GM12891 (cell line): ENCODE measurements around the gene PKD2L2.
"Not testable (repeated sequence)": the region's sequence is repeated elsewhere in the genome, so short reads cannot be mapped to it uniquely, and the experiment has no call there.

Source experiments
- DNase-seq: peaks from one replicate; pipeline ENCODE4 v3.0.0; 2011; ENCODE audit warnings: low spot score; ENCODE audit not compliant: insufficient read length
- FAIRE-seq: peaks from 2 replicates; lab custom pipeline; 2011; peaks lifted over from hg19 to GRCh38; lab: Jason Lieb, UNC
- PAX5 ChIP-seq: IDR thresholded peaks from 2 replicates; pipeline ENCODE4 v1.6.1; 2011; ENCODE audit warnings: low read length, moderate library complexity, mild to moderate bottlenecking; ENCODE audit not compliant: insufficient read depth, severe bottlenecking
- POLR2A ChIP-seq: IDR thresholded peaks from 2 replicates; pipeline ENCODE4 v1.6.1; 2011; ENCODE audit warnings: low read depth, low read length, control low read depth
- POLR2AphosphoS5 ChIP-seq: IDR thresholded peaks from 2 replicates; pipeline ENCODE4 v1.6.1; 2011; ENCODE audit warnings: low read depth, low read length, control low read depth
- POU2F2 ChIP-seq: IDR thresholded peaks from 2 replicates; pipeline ENCODE4 v1.6.1; 2011; ENCODE audit warnings: low read depth, mild to moderate bottlenecking, control low read depth, low read length, moderate library complexity
- SPI1 ChIP-seq: IDR thresholded peaks from 2 replicates; pipeline ENCODE4 v1.6.1; 2011; ENCODE audit warnings: low read depth, low read length, control low read depth
- TAF1 ChIP-seq: IDR thresholded peaks from 2 replicates; pipeline ENCODE4 v1.6.1; 2011; ENCODE audit warnings: low read depth, low read length, control low read depth

The PKD2L2 gene

GRCh38 chr5:137921931-137922330, 32.7 kb downstream of the PKD2L2 start:
- FAIRE-seq (no peak), DNase-seq (no peak)
- TF ChIP-seq PAX5 (no peak), POLR2AphosphoS5 (no peak), TAF1 (no peak), SPI1 (no peak), POLR2A (no peak), POU2F2 (no peak)

- TF ChIP-seq POLR2AphosphoS5 = no peak
- TF ChIP-seq PAX5 = no peak
- no peak for TF ChIP-seq SPI1
- no peak for TF ChIP-seq POU2F2
- TF ChIP-seq TAF1 = no peak
- TF ChIP-seq POLR2A = no peak
- FAIRE-seq (no peak), DNase-seq (no peak)
These were observed 34.6 kb downstream of the PKD2L2 start for GRCh38 chr5:137923856-137924255.

- no peak for DNase-seq
- no peak for FAIRE-seq
- TF ChIP-seq PAX5 = no peak
These were observed 43.5 kb downstream of the PKD2L2 start for GRCh38 chr5:137932800-137933199.

- DNase-seq = no peak
- TF ChIP-seq TAF1 (no peak), POLR2AphosphoS5 (no peak), POLR2A (no peak), PAX5 (no peak), POU2F2 (no peak), SPI1 (no peak)
- FAIRE-seq = peak; percentile 23
These were observed 44.2 kb downstream of the PKD2L2 start for GRCh38 chr5:137933491-137933911.

- TF ChIP-seq SPI1 (no peak), PAX5 (no peak), POLR2AphosphoS5 (no peak), TAF1 (no peak), POU2F2 (no peak), POLR2A (no peak)
- FAIRE-seq = peak; percentile 76
These were observed 45.9 kb downstream of the PKD2L2 start for GRCh38 chr5:137935190-137935589.

GRCh38 chr5:137935694-137936093, 46.4 kb downstream of the PKD2L2 start:
- no peak for DNase-seq

More at GRCh38 chr5:137935190-137935589, 45.9 kb downstream of the PKD2L2 start:
- no peak for DNase-seq

GRCh38 chr5:137937994-137938750, 48.9 kb downstream of the PKD2L2 start:
- no peak for DNase-seq
- no peak for FAIRE-seq
- TF ChIP-seq SPI1 (no peak), TAF1 (no peak), POLR2AphosphoS5 (no peak), POU2F2 (no peak), POLR2A (no peak), PAX5 (no peak)

More at GRCh38 chr5:137935694-137936093, 46.4 kb downstream of the PKD2L2 start:
- no peak for FAIRE-seq
- TF ChIP-seq POLR2AphosphoS5 = no peak
- TF ChIP-seq SPI1 = no peak
- no peak for TF ChIP-seq POU2F2
- no peak for TF ChIP-seq TAF1
- TF ChIP-seq PAX5 = no peak
- no peak for TF ChIP-seq POLR2A

GRCh38 chr5:137938751-137939143, 49.5 kb downstream of the PKD2L2 start:
- FAIRE-seq (no peak), DNase-seq (no peak)
- TF ChIP-seq POLR2A = no peak
- TF ChIP-seq POLR2AphosphoS5 = no peak
- TF ChIP-seq POU2F2 = no peak
- TF ChIP-seq TAF1 = no peak
- no peak for TF ChIP-seq PAX5
- TF ChIP-seq SPI1 = no peak

GRCh38 chr5:137939331-137939730, 50.1 kb downstream of the PKD2L2 start:
- FAIRE-seq (no peak), DNase-seq (no peak)
- TF ChIP-seq SPI1 (no peak), PAX5 (no peak), TAF1 (no peak), POLR2A (no peak), POU2F2 (no peak), POLR2AphosphoS5 (no peak)

GRCh38 chr5:137944280-137944679, 55.0 kb downstream of the PKD2L2 start:
- not testable (repeated sequence) for DNase-seq, FAIRE-seq

- TF ChIP-seq POLR2AphosphoS5 (no peak), TAF1 (no peak), POLR2A (no peak), PAX5 (no peak), POU2F2 (no peak), SPI1 (no peak)
- FAIRE-seq (no peak), DNase-seq (no peak)
These were observed 56.6 kb downstream of the PKD2L2 start for GRCh38 chr5:137945825-137946224.
